ENCODE data around the gene ABCA3.

Gene ABCA3

GRCh38 chr16:2357331-2357730 is 16.8 kb upstream of the ABCA3 start:
- H3K4me3 ChIP-seq (ENCODE audit: low read depth, low read length) = no peak overlapping the region
- TF ChIP-seq, protein P1, sequence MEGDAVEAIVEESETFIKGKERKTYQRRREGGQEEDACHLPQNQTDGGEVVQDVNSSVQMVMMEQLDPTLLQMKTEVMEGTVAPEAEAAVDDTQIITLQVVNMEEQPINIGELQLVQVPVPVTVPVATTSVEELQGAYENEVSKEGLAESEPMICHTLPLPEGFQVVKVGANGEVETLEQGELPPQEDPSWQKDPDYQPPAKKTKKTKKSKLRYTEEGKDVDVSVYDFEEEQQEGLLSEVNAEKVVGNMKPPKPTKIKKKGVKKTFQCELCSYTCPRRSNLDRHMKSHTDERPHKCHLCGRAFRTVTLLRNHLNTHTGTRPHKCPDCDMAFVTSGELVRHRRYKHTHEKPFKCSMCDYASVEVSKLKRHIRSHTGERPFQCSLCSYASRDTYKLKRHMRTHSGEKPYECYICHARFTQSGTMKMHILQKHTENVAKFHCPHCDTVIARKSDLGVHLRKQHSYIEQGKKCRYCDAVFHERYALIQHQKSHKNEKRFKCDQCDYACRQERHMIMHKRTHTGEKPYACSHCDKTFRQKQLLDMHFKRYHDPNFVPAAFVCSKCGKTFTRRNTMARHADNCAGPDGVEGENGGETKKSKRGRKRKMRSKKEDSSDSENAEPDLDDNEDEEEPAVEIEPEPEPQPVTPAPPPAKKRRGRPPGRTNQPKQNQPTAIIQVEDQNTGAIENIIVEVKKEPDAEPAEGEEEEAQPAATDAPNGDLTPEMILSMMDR (IDR thresholded peaks at IDR 0.05; ENCODE audit: insufficient read depth, low read depth, low read length, missing control alignments) = no peak
- DNase-seq (ENCODE audit: low read depth) = no peak

- H3K4me3 ChIP-seq (ENCODE audit: low read depth, low read length) = no peak overlapping the region
- DNase-seq (ENCODE audit: low read depth) = no peak
- TF ChIP-seq, protein P1 (IDR thresholded peaks at IDR 0.05; ENCODE audit: insufficient read depth, low read depth, low read length, missing control alignments) = no peak
Measured at GRCh38 chr16:2350500-2350899, 10.0 kb upstream of the ABCA3 start.

GRCh38 chr16:2343211-2343610 is 2.7 kb upstream of the ABCA3 start:
- TF ChIP-seq, protein P1 (IDR thresholded peaks at IDR 0.05; ENCODE audit: insufficient read depth, low read depth, low read length, missing control alignments) = no peak
- H3K4me3 ChIP-seq (ENCODE audit: low read depth, low read length) = no peak overlapping the region
- no peak for DNase-seq (ENCODE audit: low read depth)

GRCh38 chr16:2341456-2342447 is 1.2 kb upstream of the ABCA3 start:
- TF ChIP-seq, protein P1 (IDR thresholded peaks at IDR 0.05; ENCODE audit: insufficient read depth, low read depth, low read length, missing control alignments) = no peak
- no peak overlapping the region for H3K4me3 ChIP-seq (ENCODE audit: low read depth, low read length)
- DNase-seq (ENCODE audit: low read depth) = peak; percentile 16

- DNase-seq (ENCODE audit: low read depth) = peak; percentile 74
- TF ChIP-seq, protein P1 (IDR thresholded peaks at IDR 0.05; ENCODE audit: insufficient read depth, low read depth, low read length, missing control alignments) = no peak
Measured at GRCh38 chr16:2339521-2340484, 725 bp downstream of the ABCA3 start.

DNA sequence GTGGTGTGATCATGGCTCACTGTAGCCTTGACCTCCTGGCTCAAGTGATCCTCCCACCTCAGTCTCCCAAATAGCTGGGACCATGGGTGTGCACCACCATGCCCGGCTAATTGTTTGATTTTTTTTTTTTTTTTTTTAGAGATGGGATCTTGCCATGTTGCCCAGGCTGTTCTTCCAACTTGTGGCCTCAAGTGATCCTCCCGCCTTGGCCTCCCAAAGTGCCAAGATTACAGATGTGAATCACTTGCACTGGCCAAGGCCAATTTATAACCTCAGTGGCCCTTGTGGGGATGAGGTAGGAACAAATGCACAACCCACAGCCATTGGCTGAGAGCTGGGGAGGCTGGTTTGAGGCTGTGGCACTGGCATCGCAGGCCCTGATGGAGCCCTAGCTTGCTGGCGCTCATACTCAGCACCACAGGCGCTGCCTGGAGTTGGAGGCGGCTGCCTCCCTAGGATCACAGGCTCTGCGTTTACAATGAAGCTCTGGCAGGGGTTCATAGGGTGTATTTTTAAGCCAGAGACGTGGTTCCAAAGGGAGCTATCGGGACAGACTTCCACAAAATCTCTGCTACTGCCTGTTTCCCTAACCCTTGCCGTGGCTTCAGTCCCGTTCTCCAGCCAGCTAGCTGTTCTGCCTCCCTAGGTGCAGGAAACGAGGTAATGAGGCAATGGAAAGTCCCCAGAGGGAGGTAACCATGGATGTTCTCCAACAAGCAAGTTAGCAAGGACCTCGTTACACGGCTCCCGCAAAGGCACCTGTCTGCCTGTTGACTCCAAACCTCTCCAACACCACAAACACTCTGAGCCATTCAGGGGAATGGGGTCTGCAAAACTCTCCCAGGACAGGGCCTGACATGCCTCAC is 2.9 kb downstream of the ABCA3 start:
- DNase-seq (ENCODE audit: low read depth) = no peak
- TF ChIP-seq, protein P1 (IDR thresholded peaks at IDR 0.05; ENCODE audit: insufficient read depth, low read depth, low read length, missing control alignments) = no peak
- H3K4me3 ChIP-seq (ENCODE audit: low read depth, low read length) = no peak overlapping the region

More at GRCh38 chr16:2339521-2340484, 725 bp downstream of the ABCA3 start:
- peak overlapping the region; percentile 87 for H3K4me3 ChIP-seq (ENCODE audit: low read depth, low read length)
